HG03460 (cell line): ENCODE results near the gene UPK3B.
"Not testable (repeated sequence)": the region's sequence is repeated elsewhere in the genome, so short reads cannot be mapped to it uniquely, and the experiment has no call there.

Experiments used
- ATAC-seq: cut with Tn5 transposase; IDR thresholded peaks from one replicate; pipeline ENCODE4 v1.9.1; 2021; ENCODE audit not compliant: unreplicated experiment

The UPK3B gene

DNA sequence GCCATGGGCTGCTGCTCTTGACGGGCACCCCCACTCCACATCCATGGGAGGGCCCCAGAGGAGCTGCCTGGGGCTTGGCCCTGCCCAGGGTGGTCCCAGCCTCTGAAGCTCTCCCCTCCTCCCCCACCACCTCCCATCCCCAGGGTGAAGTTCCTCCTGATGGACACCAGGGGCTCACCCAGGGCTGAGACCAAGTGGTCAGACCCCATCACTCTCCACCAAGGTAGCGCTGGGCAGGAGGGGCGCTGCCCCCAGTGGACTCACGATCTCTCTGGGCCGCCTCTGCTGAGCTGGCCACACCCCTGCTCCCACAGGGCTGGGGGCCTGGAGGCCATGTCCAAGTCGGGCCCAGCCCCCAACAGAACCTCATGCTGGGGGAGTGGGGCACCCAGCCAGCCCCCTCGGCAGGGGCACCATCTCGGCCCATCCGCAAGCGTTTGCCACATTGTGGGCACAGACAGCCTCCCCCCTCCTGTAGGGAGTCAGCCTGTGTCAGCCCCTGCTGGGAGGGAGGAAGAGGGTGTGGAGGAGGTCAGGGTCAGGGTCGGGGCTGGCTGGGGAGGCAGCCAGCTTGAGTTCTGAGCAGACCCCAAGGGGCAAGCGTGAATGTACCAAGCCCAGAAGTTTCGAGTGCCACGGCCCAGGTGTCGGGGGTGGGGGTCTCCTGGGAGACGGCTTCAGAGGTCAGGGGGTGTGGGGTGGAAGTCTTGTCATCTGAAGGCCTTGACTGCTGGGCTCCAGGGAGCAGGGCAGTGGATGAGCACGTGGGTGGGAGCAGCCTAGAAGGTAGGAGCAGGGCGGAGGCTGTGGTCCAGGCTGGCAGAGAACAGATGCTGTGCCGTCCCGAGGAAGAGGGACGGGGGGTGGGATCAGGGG is 2.8 kb downstream of the UPK3B start:
- no peak for ATAC-seq

DNA sequence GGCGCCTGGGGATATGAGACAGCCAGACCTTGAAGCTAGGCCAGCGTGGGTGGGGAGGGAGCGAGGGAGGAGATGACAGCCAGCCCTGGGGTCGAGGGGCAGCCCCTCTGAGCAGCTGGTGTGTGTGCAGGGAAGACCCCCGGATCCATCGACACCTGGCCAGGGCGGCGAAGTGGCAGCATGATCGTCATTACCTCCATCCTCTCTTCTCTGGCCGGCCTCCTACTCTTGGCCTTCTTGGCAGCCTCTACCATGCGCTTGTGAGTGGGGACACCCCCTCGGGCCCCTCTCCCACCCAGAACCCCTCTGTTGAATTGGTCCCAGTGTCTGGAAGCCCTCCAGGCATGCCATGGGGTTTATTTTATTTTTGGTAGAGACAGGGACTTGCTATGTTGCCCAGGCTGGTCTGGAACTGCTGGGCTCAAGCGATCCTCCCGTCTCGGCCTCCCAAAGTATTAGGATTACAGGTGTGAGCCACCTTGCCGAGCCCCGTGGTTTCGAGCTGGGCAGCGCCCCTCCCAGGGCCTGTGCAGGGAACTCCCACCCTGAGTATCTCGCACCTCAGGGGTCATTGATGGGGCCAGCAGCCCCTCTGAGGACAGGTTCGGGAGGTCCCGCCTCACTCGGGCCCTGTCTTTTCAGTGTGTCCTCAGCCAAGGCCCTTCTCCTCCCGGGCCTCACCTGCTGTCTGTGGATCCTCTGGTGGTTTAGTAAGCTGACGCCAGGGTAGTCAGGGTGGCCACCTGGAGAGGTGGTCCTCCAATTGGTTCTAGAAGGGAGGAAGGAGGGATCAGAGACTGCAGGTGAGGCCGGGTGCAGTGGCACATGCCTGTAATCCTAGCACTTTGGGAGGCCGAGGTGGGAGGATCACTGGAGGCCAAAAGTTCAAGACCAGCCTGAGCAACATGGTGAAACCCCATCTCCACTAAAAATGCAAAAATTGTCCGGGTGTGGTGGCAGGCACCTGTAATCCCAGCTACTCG is 3.8 kb downstream of the UPK3B start:
- no peak for ATAC-seq

DNA sequence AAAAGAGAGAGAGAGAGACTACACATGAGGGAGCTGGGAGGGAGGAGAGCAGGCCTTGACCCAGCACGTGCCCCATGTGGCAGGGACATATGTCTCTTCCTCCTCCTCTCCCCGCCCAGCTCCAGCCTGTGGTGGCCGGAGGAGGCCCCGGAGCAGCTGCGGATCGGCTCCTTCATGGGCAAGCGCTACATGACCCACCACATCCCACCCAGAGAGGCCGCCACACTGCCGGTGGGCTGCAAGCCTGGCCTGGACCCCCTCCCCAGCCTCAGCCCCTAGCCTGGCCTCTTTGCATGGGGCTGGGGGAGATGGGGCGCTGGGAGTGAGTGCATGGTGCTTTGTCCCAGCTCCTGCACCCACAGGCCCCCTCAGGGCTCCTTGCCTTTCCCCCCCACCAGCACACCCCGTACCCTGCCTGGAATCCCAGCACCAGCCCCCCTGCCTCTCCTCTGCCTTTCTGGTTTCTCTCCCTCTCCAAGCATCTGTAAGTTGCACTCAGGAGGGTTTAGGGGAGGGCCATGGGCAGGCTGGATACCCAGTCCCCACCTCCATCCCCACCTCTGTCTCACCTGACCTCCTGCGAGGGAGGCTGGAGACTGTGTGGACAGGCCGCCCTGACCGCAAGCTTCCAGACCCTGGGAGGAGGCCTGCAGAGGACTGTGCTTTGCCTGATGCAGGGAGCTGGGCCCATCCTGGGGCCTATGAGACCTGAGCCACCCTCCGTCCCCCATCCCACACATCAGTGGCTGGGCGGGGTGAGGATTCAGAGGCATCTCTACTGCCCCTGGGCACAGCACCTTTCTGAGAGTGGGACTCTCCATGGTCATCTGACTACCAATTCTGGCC is 4.8 kb downstream of the UPK3B start:
- ATAC-seq, result no peak

DNA sequence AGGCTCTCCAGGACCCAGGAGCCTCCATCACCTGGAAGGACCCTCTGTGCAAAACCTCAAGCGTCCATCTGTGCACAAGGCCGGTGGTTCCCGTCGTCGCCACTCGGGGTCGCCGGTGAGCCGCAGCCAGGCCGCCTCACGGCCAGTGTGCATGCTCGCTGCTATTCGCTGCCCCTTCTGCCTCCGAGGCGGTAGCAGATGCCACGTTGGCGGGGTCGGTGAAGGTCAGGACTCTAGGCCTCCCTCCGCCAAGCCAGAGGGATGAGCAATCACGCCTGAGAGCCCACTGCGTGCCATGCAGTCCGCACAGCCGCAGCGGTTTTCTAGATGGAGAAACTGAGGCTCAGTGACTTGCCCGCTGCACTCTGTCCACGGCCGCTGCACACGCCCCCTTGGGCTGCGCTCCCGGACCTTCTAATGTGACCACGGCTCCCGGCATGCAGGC is 5.7 kb downstream of the UPK3B start:
- ATAC-seq, result no peak

DNA sequence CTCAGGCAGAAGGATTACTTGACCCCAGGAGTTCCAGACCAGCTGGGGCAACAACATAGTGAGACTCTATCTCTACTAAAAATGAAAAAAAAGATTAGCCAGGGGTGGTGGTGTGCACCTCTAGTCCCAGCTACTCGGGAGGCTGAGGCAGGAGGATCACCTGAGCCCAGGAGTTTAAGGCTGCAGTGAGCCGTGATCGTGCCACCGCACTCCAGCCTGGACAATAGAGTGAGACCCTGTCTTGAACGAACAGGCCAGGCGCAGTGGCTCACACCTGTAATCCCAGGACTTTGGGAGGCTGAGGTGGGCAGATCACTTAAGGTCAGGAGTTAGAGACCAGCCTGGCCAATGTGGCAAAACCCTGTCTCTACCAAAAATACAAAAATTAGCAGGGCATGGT is 6.6 kb downstream of the UPK3B start:
- ATAC-seq, result not testable (repeated sequence)

DNA sequence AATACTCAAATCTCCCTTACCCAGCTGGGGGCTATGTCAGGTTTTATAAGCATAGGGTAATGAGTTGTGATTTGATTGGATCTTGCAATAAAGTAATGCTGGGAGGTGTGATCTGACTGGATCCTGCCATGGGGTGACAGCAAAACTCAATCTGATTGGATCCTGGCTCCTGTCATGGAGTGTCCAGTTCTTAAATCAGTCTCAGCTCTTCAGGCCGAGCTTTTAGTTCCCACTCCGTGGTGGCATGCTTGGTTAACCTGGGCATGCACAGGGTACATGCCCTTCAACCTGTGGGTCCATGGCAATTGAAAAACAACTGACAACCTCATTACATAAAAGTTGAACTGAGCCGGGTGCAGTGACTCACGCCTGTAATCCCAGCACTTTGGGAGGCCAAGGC is 15.8 kb downstream of the UPK3B start:
- not testable (repeated sequence) for ATAC-seq

DNA sequence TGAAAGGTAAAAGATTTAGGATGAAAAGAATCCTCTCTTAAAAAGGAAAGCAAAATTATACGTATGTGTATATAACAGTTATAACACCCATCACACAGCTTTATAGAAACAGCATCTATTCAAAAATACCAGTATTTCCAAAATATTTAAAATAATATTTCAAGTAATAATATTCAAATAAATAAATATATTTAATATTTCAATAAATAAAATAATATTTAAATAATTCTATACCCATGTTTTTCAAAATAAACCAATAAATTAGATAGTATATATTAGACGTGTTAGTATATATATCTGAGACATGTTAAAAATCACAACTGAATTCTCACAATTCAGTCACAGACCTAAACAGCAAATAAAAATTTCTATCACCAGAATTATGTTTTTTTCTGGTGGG is 21.3 kb downstream of the UPK3B start:
- not testable (repeated sequence) for ATAC-seq

DNA sequence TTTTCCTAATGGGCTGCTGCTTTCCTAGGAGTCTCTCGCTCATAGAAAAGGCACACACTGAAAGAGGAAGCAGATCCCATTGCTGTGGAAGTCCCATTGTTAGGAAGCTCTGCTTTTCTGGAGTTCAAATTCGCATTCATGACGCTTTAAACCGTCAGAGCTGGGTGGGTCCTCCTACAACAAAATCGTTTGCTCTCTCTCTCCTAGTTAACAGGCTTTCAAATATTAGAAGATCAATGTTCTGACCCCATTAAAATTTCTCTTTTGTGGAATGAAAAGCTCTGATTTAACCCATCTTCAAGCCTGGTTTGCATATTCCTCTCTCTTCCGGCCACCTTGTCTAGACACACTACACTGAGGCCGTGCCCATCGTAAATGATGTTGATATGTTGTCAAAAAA is 32.8 kb downstream of the UPK3B start, which contains the start of gene SPDYE16:
SPDYE16 (minus strand) TSS at position 101 of the 400 bp plus-strand sequence. CDS start 1,838 bp downstream, outside the sequence.
- not testable (repeated sequence) for ATAC-seq

DNA sequence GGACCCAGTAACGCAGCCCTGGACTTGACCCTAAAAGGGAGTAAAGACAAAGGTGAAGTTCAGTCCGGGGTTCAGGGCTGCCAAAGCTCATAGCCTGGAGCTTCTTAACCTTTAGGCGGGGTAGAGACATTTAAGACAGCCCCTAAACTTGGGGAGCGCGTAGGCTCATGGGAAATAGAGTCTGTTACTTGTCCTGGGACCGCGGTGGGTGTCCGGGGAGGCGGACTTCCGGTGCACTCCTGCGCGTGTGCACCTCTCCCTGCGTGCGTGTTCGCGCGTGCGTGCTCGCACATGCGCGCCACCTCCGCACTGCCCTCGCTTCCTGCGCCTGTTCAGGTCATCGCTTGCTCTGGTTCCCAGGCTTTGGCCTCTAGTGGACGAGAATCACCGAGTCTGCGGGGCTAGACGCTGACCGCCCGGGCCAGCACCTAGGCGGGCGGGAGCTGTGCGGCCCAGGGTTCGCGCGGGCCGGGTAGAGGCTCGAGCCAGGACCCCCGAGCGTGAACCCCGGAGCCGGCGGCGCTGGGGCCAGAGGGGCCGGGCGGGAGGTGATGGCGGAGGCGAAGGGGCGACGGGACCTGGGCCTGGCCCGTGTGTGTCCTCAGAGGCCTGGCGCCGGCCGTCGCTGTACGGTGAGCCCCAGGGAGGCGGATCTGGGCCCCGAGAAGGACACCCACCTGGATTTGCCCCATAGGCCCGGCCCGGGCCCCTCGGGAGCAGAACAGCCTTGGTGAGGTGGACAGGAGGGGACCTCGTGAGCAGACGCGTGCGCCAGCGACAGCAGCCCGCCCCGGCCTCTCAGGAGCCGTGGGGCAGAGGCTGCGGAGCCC is 38.9 kb downstream of the UPK3B start:
- ATAC-seq, result peak; percentile 98

DNA sequence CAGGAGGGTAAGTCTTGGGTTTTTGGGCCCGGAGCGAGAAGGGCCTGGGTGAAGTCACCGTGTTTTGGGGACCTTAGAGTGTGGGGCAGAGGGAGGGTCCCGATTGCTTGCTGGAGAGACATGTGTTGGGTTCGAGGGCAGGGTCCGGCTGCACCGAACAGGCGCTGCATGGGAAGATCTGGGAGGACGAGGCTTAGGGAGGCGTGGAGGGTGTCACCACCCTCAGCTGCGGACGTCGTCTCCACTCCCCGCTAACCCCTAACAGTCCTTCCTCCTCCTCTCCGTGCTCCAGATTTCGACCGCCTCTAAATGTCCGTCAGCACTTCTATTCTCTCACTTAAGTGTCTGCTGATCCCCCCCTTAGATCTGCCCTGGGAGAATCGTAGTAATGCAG is 39.5 kb downstream of the UPK3B start:
- ATAC-seq, result not testable (repeated sequence)

DNA sequence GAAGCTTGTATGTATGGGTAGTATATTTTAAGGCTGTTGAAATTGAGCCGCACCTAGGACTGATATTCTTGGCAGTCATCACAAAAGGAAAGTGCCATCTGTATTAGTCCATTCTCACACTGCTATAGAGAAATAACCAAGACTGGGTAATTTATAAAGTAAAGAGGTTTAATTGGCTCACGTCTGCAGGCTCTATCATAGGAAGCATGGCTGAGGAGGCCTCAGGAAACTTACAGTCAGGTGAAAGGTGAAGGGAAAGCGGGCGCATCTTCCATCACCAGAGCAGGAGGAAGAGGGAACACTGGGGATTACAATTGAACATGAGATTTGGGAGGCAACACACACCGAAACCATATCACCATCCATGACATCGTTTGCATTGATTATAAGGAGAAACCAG is 41.6 kb downstream of the UPK3B start:
- not testable (repeated sequence) for ATAC-seq

DNA sequence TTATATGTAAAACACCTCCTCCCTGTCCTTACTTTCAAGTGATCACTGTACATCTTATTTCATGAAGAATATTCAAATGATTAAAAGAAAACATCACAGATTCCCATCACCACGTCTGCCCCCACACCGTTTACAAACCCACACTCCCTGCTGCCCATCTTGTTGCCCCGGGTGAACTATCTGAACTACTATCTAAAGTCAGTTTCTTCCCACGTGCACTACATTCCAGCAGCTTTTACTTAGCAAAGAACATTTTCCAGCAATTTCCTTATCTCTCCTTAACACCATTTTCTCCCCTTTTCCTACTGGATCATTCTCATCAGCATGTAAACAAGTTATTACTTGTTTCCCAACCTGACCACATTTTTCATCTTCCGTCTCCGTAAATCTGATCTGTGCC is 49.3 kb downstream of the UPK3B start:
- ATAC-seq, result not testable (repeated sequence)

DNA sequence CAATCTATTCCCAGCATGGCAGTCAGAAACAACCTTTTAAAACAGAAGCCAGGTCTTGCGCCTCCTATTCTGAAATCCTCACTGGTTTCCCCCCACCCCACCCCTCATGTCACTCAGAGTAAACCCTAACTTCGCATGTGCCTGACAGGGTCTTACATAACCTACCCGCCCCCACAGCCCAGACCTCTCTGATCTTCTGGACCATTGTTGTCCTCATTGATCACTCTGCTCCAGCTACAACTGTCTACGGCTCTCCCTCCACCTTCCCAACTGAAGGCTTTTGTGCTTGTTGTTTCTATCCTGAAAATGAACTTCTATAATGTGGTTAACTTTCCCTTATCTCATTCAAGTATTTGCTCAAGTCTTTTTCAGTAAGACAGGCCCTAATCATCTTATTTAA is 49.8 kb downstream of the UPK3B start:
- ATAC-seq, result not testable (repeated sequence)

DNA sequence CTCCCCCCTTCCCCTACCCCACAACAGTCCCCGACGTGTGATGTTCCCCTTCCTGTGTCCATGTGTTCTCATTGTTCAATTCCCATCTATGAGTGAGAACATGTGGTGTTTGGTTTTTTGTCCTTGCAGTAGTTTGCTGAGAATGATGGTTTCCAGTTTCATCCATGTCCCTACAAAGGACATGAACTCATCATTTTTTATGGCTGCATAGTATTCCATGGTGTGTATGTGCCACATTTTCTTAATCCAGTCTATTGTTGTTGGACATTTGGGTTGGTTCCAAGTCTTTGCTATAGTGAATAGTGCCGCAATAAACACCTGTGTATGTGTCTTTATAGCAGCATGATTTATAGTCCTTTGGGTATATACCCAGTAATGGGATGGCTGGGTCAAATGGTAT is 51.0 kb downstream of the UPK3B start:
- not testable (repeated sequence) for ATAC-seq

DNA sequence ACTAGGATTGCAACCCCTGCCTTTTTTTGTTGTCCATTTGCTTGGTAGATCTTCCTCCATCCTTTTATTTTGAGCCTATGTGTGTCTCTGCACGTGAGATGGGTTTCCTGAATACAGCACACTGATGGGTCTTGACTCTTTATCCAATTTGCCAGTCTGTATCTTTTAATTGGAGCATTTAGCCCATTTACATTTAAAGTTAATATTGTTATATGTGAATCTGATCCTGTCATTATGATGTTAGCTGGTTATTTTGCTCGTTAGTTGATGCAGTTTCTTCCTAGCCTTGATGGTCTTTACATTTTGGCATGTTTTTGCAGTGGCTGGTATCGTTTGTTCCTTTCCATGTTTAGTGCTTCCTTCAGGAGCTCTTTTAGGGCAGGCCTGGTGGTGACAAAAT is 54.6 kb downstream of the UPK3B start:
- not testable (repeated sequence) for ATAC-seq
